ENCODE results near the gene PKP4.
"Not testable (repeated sequence)": the region's sequence is repeated elsewhere in the genome, so short reads cannot be mapped to it uniquely, and the experiment has no call there.

Gene PKP4

GRCh38 chr2:158473300-158473699 lies 16.5 kb downstream of the PKP4 start:
- not testable (repeated sequence) for DNase-seq

- no peak for DNase-seq
Observed at GRCh38 chr2:158473719-158474392, 17.1 kb downstream of the PKP4 start.

- DNase-seq = not testable (repeated sequence)
Observed at GRCh38 chr2:158474526-158475011, 17.8 kb downstream of the PKP4 start.

GRCh38 chr2:158477202-158477601 lies 20.4 kb downstream of the PKP4 start:
- DNase-seq = no peak

GRCh38 chr2:158478237-158478636 lies 21.5 kb downstream of the PKP4 start:
- no peak for DNase-seq

GRCh38 chr2:158478816-158479215 lies 22.1 kb downstream of the PKP4 start:
- DNase-seq = no peak

- no peak for DNase-seq
Observed at GRCh38 chr2:158481116-158481515, 24.4 kb downstream of the PKP4 start.

- no peak for DNase-seq
Observed at GRCh38 chr2:158482594-158482993, 25.8 kb downstream of the PKP4 start.

GRCh38 chr2:158484892-158485556 lies 28.3 kb downstream of the PKP4 start:
- no peak for DNase-seq

GRCh38 chr2:158486150-158486969 lies 29.6 kb downstream of the PKP4 start:
- DNase-seq = no peak

GRCh38 chr2:158486970-158487325 lies 30.2 kb downstream of the PKP4 start:
- no peak for DNase-seq

- no peak for DNase-seq
Observed at GRCh38 chr2:158487419-158487818, 30.7 kb downstream of the PKP4 start.

GRCh38 chr2:158488442-158489216 lies 31.9 kb downstream of the PKP4 start:
- no peak for DNase-seq

- no peak for DNase-seq
Observed at GRCh38 chr2:158489366-158490112, 32.8 kb downstream of the PKP4 start.

- DNase-seq = no peak
Observed at GRCh38 chr2:158491072-158491471, 34.3 kb downstream of the PKP4 start.

GRCh38 chr2:158493458-158493857 lies 36.7 kb downstream of the PKP4 start:
- DNase-seq = no peak

GRCh38 chr2:158495175-158495574 lies 38.4 kb downstream of the PKP4 start:
- no peak for DNase-seq

- no peak for DNase-seq
Observed at GRCh38 chr2:158496986-158497385, 40.2 kb downstream of the PKP4 start.

GRCh38 chr2:158497486-158497885 lies 40.7 kb downstream of the PKP4 start:
- no peak for DNase-seq

GRCh38 chr2:158498043-158498748 lies 41.4 kb downstream of the PKP4 start:
- no peak for DNase-seq

- DNase-seq = no peak
Observed at GRCh38 chr2:158498749-158499136, 42.0 kb downstream of the PKP4 start.

GRCh38 chr2:158499383-158499782 lies 42.6 kb downstream of the PKP4 start:
- no peak for DNase-seq
